ENCODE measurements around the gene IFNGR2. TPM values are rescaled to one million over a fixed set of nuclear protein-coding genes. Genes with fewer than 3 reads are reported as not detected.

Gene IFNGR2
- total and polyA plus RNA-seq, 2 of the 13 experiments (the other 11 are each of a cell fraction or from before 2014, with no cell fraction given): 61.3 to 117 TPM

DNA sequence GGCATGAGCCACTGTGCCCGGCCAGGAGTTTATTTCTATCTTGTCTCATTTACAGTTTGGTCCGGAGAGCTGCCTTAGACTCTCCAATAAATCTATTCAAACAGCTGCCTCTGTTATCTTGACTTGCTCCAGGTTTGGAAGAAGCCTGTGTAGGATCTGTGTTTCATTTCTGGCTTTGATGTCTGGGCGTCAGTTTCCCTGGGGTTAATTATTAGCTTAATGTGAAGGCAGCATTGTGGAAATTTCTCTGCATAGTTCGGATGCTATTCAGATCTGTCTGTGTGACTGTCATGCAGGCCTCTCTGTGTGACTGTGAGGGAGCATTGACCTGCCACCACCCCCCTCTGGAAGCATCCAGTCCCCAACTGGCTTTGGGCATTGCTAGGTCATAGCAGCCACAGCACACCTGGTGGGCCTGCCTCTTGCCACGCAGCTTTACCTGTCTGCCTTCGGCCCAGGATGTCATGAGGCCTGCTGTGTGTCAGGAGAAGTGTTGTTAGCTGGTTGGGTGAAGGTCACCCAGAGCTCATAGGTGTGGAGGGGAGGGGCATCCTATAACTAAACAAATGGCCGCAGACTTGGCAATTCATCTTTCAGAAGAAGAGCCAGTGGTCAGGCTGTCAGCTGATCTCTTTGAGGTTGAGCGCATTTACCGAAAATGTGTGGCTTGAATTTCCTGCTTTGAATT is 9.8 kb downstream of the IFNGR2 start (continued):
- no peak for TF ChIP-seq MTF1 (CRISPR knock-in tag; IDR thresholded peaks at IDR 0.05)
- TF ChIP-seq, protein P1, sequence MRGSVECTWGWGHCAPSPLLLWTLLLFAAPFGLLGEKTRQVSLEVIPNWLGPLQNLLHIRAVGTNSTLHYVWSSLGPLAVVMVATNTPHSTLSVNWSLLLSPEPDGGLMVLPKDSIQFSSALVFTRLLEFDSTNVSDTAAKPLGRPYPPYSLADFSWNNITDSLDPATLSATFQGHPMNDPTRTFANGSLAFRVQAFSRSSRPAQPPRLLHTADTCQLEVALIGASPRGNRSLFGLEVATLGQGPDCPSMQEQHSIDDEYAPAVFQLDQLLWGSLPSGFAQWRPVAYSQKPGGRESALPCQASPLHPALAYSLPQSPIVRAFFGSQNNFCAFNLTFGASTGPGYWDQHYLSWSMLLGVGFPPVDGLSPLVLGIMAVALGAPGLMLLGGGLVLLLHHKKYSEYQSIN (CRISPR knock-in tag; IDR thresholded peaks at IDR 0.05; ENCODE audit: borderline replicate concordance): no peak
- TF ChIP-seq, protein P2, sequence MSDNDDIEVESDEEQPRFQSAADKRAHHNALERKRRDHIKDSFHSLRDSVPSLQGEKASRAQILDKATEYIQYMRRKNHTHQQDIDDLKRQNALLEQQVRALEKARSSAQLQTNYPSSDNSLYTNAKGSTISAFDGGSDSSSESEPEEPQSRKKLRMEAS (IDR thresholded peaks at IDR 0.05): peak; percentile 74
- TF ChIP-seq SRF (IDR thresholded peaks at IDR 0.05; ENCODE audit: low read depth, low read length): no peak
- TF ChIP-seq ZNF788 (CRISPR knock-in tag; IDR thresholded peaks at IDR 0.05; ENCODE audit: borderline replicate concordance): no peak
- TF ChIP-seq CBX5 (CRISPR knock-in tag; IDR thresholded peaks at IDR 0.05; ENCODE audit: borderline replicate concordance): 0 out of 2 replicates have a peak, but pooled peaks have one; percentile 64
- TF ChIP-seq, protein P3, sequence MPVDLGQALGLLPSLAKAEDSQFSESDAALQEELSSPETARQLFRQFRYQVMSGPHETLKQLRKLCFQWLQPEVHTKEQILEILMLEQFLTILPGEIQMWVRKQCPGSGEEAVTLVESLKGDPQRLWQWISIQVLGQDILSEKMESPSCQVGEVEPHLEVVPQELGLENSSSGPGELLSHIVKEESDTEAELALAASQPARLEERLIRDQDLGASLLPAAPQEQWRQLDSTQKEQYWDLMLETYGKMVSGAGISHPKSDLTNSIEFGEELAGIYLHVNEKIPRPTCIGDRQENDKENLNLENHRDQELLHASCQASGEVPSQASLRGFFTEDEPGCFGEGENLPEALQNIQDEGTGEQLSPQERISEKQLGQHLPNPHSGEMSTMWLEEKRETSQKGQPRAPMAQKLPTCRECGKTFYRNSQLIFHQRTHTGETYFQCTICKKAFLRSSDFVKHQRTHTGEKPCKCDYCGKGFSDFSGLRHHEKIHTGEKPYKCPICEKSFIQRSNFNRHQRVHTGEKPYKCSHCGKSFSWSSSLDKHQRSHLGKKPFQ (CRISPR knock-in tag; IDR thresholded peaks at IDR 0.05; ENCODE audit: insufficient replicate concordance): no peak
- TF ChIP-seq ZNF75D (CRISPR knock-in tag; IDR thresholded peaks at IDR 0.05; ENCODE audit: borderline replicate concordance): no peak
- TF ChIP-seq KAT8 (CRISPR knock-in tag; IDR thresholded peaks at IDR 0.05): peak; percentile 43; the same call in 1 of the 2 replicates
- 0 out of 2 replicates have a peak, but pooled peaks have one; percentile 63 for TF ChIP-seq ZNF124 (CRISPR knock-in tag; IDR thresholded peaks at IDR 0.05)
- TF ChIP-seq STAT5B (CRISPR knock-in tag; IDR thresholded peaks at IDR 0.05): no peak; the same call in 1 of the 2 replicates
- TF ChIP-seq ZNF12 (CRISPR knock-in tag; IDR thresholded peaks at IDR 0.05): no peak
- TF ChIP-seq ZNF567 (CRISPR knock-in tag; IDR thresholded peaks at IDR 0.05; ENCODE audit: borderline replicate concordance): no peak
- no peak for TF ChIP-seq ZNF776 (CRISPR knock-in tag; IDR thresholded peaks at IDR 0.05)
- TF ChIP-seq, protein P4, sequence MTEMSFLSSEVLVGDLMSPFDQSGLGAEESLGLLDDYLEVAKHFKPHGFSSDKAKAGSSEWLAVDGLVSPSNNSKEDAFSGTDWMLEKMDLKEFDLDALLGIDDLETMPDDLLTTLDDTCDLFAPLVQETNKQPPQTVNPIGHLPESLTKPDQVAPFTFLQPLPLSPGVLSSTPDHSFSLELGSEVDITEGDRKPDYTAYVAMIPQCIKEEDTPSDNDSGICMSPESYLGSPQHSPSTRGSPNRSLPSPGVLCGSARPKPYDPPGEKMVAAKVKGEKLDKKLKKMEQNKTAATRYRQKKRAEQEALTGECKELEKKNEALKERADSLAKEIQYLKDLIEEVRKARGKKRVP (CRISPR knock-in tag; IDR thresholded peaks at IDR 0.05): no peak
- TF ChIP-seq ZNF777 (CRISPR knock-in tag; IDR thresholded peaks at IDR 0.05): no peak
- peak; percentile 43; the same call in 1 of the 2 replicates for TF ChIP-seq SOX5 (CRISPR knock-in tag; IDR thresholded peaks at IDR 0.05; ENCODE audit: borderline replicate concordance)
- peak; percentile 86 for TF ChIP-seq MEF2D (CRISPR knock-in tag; IDR thresholded peaks at IDR 0.05)
- no peak for TF ChIP-seq HNF4A (CRISPR knock-in tag; IDR thresholded peaks at IDR 0.05)
- 0 out of 2 replicates have a peak, but pooled peaks have one; percentile 13 for TF ChIP-seq MED13 (CRISPR knock-in tag; IDR thresholded peaks at IDR 0.05)
- peak; percentile 53 for TF ChIP-seq PPARG (CRISPR knock-in tag; conservative IDR thresholded peaks at IDR 0.05)
- peak; percentile 42 to 55; a peak in 2 of 4 replicates for TF ChIP-seq NR2F1 (CRISPR knock-in tag; IDR thresholded peaks at IDR 0.05)
- peak; percentile 82 for TF ChIP-seq MXD4 (CRISPR knock-in tag; IDR thresholded peaks at IDR 0.05)
- TF ChIP-seq, protein P5, sequence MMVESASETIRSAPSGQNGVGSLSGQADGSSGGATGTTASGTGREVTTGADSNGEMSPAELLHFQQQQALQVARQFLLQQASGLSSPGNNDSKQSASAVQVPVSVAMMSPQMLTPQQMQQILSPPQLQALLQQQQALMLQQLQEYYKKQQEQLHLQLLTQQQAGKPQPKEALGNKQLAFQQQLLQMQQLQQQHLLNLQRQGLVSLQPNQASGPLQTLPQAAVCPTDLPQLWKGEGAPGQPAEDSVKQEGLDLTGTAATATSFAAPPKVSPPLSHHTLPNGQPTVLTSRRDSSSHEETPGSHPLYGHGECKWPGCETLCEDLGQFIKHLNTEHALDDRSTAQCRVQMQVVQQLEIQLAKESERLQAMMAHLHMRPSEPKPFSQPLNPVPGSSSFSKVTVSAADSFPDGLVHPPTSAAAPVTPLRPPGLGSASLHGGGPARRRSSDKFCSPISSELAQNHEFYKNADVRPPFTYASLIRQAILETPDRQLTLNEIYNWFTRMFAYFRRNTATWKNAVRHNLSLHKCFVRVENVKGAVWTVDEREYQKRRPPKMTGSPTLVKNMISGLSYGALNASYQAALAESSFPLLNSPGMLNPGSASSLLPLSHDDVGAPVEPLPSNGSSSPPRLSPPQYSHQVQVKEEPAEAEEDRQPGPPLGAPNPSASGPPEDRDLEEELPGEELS (CRISPR knock-in tag; IDR thresholded peaks at IDR 0.05): peak; percentile 80
- TF ChIP-seq ZFX (CRISPR knock-in tag; IDR thresholded peaks at IDR 0.05; ENCODE audit: low read depth): peak; percentile 95
- TF ChIP-seq RARA (CRISPR knock-in tag; IDR thresholded peaks at IDR 0.05): peak; percentile 56

Measured in HepG2 (cell line).